Measurements from ENCODE around the gene TFIP11.

The TFIP11 gene

GRCh38 chr22:26445577-26446275, 66.5 kb downstream of the TFIP11 start:
- DNase-seq, result no peak

- no peak for DNase-seq
These were observed 67.5 kb downstream of the TFIP11 start for GRCh38 chr22:26444777-26445176.

- DNase-seq, result no peak
These were observed 68.2 kb downstream of the TFIP11 start for GRCh38 chr22:26443901-26444690.

- no peak for DNase-seq
These were observed 70.1 kb downstream of the TFIP11 start for GRCh38 chr22:26442086-26442756.

All from Kasumi-1 (cell line).